Nephron (organoid): ENCODE data around the gene SLC17A9.
A peak's percentile ranks its signal among the peaks of the same experiment; 100 is the strongest.

Source experiments
- H3K27ac Mint-ChIP-seq, 3 experiments: 2 replicates each; pipeline ENCODE4 v1.8.0; 2020; ENCODE audit warnings: mixed read lengths in 3 of 3, mild to moderate bottlenecking in 2 of 3, moderate library complexity in 1 of 3
- H3K27me3 Mint-ChIP-seq: 2 replicates; pipeline ENCODE4 v1.8.0; 2021; ENCODE audit warnings: low read depth, mild to moderate bottlenecking, moderate library complexity, mixed read lengths
- H3K36me3 Mint-ChIP-seq: 2 replicates; pipeline ENCODE4 v1.8.0; 2020; ENCODE audit warnings: low read depth, mixed read lengths
- H3K4me1 Mint-ChIP-seq: 2 replicates; pipeline ENCODE4 v1.8.0; 2020; ENCODE audit warnings: mixed read lengths
- H3K4me3 Mint-ChIP-seq, 3 experiments: 2 replicates each; pipeline ENCODE4 v1.8.0; 2020; ENCODE audit warnings: mild to moderate bottlenecking in 3 of 3, mixed read lengths in 3 of 3, moderate library complexity in 2 of 3
- H3K9me3 Mint-ChIP-seq: 2 replicates; pipeline ENCODE4 v1.8.0; 2020; ENCODE audit warnings: mixed read lengths
- CTCF ChIP-seq, 3 experiments: fragments of 200-600 bp; sonication (generic); IDR thresholded peaks; one replicate each; pipeline ENCODE4 v1.5.0; 2021; ENCODE audit warnings: antibody characterized with exemption in 3 of 3; ENCODE audit not compliant: unreplicated experiment in 3 of 3

The SLC17A9 gene

GRCh38 chr20:63016514-63017075 lies 64.1 kb downstream of the SLC17A9 start:
- H3K27me3 Mint-ChIP-seq: peaks cover 69% of the 10 kb centered on the region
- H3K27ac Mint-ChIP-seq: no peak overlapping the region
- peaks cover 10% of the 10 kb centered on the region for H3K36me3 Mint-ChIP-seq
- TF ChIP-seq CTCF (IDR thresholded peaks at IDR 0.05; ENCODE audit: unreplicated experiment in 3 of 3): no peak
- peaks cover 37% of the 10 kb centered on the region for H3K9me3 Mint-ChIP-seq
- peak overlapping the region in 2 of 3 experiments; percentile 4 to 38 for H3K4me3 Mint-ChIP-seq
- H3K4me1 Mint-ChIP-seq: peaks cover 12% of the 10 kb centered on the region

DNA sequence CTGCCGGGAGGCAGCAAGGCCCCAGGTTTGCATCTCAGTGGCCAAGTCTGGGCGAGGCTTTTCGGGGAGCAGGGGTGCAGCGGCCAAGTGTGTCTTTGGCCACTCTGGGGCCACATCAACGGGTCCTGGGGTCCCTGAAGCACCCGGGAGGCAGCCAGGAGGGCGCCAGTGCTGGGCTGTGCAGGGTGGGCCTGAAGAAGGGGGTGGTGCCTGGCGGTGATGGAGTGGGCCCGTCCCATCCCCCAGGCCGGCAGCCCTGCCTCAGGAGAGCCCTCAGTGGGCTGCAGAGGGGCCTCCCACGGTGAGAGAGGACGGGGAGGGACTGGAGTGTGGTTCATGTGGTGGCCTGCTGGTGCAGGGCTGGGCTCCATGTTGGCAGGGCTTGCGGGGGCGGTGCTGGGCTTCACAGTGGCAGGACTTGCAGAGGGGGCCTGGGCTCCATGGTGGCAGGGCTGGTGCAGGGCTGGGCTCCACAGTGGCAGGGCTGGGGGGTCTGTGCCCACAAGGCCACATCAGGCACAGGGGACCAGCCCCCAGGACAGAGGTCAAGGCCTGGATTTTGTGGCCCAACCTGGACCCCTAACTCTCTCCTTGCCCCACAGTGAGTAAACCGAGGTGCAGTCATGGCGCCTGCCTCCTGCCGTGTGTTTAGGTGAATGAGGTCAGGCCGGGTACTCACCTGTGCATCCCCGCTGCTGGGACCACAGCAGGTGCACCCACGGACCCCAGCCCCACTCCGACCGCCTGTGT lies 64.7 kb downstream of the SLC17A9 start:
- peaks cover 10% of the 10 kb centered on the region for H3K36me3 Mint-ChIP-seq
- TF ChIP-seq CTCF (IDR thresholded peaks at IDR 0.05; ENCODE audit: unreplicated experiment in 3 of 3): no peak
- H3K4me3 Mint-ChIP-seq: no peak overlapping the region
- H3K27ac Mint-ChIP-seq: no peak overlapping the region
- peaks cover 12% of the 10 kb centered on the region for H3K4me1 Mint-ChIP-seq
- peaks cover 37% of the 10 kb centered on the region for H3K9me3 Mint-ChIP-seq
- H3K27me3 Mint-ChIP-seq: peaks cover 69% of the 10 kb centered on the region

DNA sequence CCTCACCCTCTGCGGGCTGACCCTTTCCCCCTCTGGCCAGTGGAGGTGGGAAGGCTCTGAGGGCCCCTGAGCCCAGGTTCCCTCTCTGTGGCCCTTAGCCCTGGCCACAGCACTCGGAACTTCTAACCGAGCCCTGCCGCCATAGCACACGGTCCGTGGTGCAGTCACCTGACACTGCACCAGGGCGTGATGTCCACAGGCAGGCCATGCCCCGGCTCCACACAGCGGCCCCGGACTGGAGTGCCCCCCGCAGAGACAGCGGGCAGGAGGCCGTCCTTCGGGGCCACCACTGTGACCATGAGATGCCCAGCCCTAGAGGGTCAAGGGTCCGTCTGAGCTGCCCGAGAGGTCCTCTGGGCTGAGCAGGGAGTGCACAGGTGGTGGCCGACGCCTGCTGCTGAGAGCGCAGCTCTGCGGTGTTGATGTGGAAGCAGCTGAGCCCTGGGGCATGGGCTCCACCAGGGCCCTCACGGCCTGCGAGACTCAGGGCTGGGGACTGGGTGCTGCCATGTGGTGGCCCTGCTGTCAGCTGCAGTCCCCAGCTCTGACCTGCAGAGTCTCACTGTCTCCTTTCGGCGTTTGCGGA lies 65.4 kb downstream of the SLC17A9 start:
- peaks cover 34% of the 10 kb centered on the region for H3K9me3 Mint-ChIP-seq
- peaks cover 12% of the 10 kb centered on the region for H3K4me1 Mint-ChIP-seq
- H3K27ac Mint-ChIP-seq: no peak overlapping the region
- no peak for TF ChIP-seq CTCF (IDR thresholded peaks at IDR 0.05; ENCODE audit: unreplicated experiment in 3 of 3)
- peaks cover 10% of the 10 kb centered on the region for H3K36me3 Mint-ChIP-seq
- H3K4me3 Mint-ChIP-seq: no peak overlapping the region
- H3K27me3 Mint-ChIP-seq: peaks cover 64% of the 10 kb centered on the region
